ENCODE results near the gene S100A10.

GRCh38 chr1:152013664-152014237 is 20.1 kb upstream of the S100A10 start:
- TF ChIP-seq POLR2A (IDR thresholded peaks at IDR 0.05): no peak
- no peak for TF ChIP-seq CTCF (IDR thresholded peaks at IDR 0.05)

Measured in lower leg skin (tissue), 3 donors.